ENCODE results near the gene NFAT5. TPM values are rescaled to one million over a fixed set of nuclear protein-coding genes. Genes with fewer than 3 reads are reported as not detected.

Gene NFAT5
- total RNA-seq, 4 donors from 2014 or later = 49.8 to 64.3 (median 58.6) TPM

DNA sequence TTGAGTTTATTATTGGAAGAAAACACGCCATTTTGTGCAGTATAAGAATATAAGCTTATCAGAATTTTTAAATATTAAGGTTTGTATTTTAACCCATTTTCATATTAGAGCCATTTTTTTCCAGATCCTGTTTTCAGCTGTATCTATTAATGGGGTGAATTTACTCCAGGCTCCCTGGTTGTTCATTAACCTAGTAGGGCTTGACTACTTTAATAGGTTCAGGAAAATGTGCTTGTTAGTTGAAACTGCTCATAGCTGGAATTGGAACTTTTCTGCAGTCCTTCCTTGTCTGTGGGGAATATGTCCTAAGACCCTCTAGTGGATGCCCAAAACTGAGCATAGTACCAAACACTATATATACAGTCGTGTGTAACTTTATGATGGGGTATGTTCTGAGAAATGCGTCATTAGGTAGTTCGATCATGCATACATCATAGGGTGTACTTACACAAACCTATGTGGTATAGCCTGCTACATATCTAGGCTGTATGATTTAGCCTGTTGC, 28.0 kb downstream of the NFAT5 start:
- TF ChIP-seq, protein P1, sequence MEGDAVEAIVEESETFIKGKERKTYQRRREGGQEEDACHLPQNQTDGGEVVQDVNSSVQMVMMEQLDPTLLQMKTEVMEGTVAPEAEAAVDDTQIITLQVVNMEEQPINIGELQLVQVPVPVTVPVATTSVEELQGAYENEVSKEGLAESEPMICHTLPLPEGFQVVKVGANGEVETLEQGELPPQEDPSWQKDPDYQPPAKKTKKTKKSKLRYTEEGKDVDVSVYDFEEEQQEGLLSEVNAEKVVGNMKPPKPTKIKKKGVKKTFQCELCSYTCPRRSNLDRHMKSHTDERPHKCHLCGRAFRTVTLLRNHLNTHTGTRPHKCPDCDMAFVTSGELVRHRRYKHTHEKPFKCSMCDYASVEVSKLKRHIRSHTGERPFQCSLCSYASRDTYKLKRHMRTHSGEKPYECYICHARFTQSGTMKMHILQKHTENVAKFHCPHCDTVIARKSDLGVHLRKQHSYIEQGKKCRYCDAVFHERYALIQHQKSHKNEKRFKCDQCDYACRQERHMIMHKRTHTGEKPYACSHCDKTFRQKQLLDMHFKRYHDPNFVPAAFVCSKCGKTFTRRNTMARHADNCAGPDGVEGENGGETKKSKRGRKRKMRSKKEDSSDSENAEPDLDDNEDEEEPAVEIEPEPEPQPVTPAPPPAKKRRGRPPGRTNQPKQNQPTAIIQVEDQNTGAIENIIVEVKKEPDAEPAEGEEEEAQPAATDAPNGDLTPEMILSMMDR (IDR thresholded peaks at IDR 0.05; ENCODE audit: low read depth) = no peak

DNA sequence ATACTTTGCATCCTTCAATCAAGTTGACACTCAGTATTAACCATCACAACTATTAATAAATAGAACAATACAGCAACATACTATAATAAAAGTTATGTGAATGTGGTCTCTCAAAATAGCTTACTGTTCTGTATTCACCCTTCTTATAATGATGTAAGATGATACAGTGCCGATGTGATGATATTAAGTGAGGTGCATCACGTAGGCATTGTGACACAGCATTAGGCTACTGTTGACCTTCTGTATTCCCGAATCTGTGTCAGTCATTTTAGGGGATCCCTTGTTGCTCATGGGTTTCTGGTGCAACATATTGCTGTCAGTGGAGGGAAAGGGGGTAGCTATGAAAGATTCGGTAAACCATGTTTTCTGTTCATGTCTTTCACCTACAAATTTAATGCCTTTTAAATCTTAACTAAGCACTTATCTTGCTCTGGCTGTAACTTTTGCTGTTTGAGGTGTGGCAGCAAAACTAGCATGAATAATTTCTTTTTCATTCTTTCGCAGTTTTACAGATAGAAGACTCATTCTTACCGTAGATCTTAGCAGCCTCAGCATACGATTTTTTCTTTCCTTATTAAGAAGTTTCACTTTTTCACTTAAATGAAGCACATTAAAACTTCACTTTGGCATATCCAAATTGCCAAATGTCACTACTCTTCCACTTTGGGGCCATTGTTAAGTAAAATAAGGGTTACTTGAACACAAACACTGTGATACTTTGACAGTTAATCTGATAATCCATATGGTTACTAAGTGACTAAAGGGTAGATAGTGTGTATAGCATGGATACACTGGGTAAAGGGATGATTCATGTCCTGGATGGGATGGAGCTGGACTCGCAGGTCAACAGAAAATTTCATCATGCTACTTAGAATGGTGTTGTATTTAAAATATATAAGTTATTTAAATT, 29.6 kb downstream of the NFAT5 start:
- TF ChIP-seq, protein P1 (IDR thresholded peaks at IDR 0.05; ENCODE audit: low read depth) = no peak

DNA sequence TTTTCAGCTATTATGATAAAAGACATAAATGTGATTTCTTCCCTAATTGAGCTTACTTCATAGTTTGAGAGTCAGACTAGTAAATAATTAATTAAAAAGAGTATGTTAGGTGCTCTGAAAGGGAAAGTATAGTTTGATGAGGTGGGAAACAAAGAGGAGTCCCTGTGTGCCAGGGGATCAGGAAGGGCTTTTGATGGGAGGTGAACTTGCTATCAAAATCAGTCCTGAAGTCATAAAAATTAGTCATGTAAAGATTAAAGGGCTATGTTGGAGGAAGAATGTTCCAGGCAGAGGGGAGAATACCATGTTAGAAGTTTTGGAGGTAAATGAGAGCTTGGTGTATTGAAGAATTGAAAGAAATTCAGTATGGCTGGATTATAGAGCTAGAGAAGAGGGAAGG, 31.0 kb downstream of the NFAT5 start:
- TF ChIP-seq, protein P1 (IDR thresholded peaks at IDR 0.05; ENCODE audit: low read depth) = no peak

DNA sequence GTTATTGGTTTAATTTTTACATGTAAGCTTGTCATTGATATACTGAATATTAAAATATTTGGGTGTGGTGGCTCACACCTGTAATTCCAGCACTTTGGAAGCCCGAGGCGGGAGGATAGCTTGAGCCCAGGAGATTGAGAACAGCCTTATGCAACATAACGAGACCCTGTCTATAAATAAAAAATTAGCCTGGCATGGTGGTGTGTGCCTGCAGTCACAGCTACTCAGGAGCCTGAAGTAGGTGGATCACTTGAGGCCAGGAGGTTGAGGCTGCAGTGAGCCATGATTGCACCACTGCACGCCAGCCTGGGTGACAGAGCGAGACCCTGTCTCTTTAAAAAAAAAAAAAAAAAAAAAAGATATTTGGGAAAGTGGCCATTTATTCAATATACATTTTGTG, 32.3 kb downstream of the NFAT5 start:
- TF ChIP-seq, protein P1 (IDR thresholded peaks at IDR 0.05; ENCODE audit: low read depth) = no peak

DNA sequence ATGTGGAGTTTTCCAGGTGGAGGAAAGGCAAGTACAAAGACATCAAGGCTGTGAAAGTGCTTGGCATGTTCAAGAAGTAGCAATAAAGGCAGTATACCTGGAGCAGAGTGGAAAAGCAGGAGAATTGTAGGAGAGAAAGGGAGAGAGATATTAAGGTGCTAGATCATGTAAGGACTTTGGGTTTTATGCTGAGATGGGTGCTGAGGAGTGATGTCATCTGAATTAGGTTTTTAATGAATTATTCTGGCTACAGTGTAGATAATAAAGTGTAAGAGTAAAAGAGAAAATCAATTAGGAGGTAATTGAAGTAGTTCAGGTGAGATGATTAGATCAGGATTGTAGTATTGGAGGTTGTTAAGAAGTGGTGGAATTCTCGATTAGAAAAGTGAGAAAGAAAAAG, 34.0 kb downstream of the NFAT5 start:
- TF ChIP-seq, protein P1 (IDR thresholded peaks at IDR 0.05; ENCODE audit: low read depth) = no peak

DNA sequence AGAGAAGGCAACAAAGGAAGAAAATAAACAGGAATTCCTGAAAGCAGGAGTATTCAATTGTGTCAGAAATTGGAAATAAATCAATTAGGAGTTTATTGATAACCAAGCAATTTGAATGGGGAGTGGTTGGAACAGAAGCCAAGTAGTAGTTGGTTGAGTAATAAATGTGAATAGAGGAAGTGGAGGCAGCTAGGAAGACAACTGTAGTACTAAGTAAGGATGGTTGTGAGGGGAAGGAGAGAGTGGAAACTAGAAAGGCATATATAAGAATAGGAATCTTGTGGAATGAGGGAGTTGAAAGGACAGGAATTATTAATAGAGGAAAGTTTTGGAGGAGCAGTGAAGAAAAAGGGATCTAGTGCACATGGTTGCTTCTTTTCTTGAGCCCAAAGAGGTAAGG, 34.4 kb downstream of the NFAT5 start:
- TF ChIP-seq, protein P1 (IDR thresholded peaks at IDR 0.05; ENCODE audit: low read depth) = no peak

DNA sequence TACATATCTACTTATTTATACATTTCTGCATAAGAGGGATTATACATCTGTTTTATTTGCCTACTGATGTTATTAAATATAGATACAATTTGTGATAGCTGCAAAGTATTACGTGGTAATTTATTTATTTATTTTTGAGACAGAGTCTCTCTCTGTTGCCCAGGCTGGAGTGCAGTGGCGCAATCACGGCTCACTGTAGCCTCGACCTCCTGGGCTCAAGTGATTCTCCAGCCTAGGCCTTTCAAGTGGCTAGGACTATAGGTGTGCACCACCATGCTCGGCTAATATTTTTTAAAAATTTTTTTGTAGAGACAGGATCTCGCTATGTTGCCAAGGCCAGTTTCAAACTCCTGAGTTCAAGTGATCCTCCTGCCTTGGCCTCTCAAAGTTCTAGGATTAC, 35.5 kb downstream of the NFAT5 start:
- TF ChIP-seq, protein P1 (IDR thresholded peaks at IDR 0.05; ENCODE audit: low read depth) = no peak
